Stimulated activated CD8-positive, alpha-beta memory T cell treated with anti-CD3 and anti-CD28 coated beads, Interleukin-15, amount 100 ng/mL, for 4 hours (primary cell): ENCODE results near the gene CDY1B.
"Not testable (repeated sequence)": the region's sequence is repeated elsewhere in the genome, so short reads cannot be mapped to it uniquely, and the experiment has no call there.

Experiments used
- DNase-seq, 2 donors: peaks; one replicate each; pipeline ENCODE4 v3.0.0-alpha.2; 2020; ENCODE audit warnings: low read depth in 2 of 2

The CDY1B gene

GRCh38 chrY:24047919-24048318, at the start of gene CDY1B:
TSS of gene CDY1B (minus strand) at chrY:24048019. CDS start at chrY:24047688, 331 bp downstream.
- DNase-seq, result not testable (repeated sequence)

GRCh38 chrY:24049525-24049924, 1.7 kb upstream of the CDY1B start:
- not testable (repeated sequence) for DNase-seq

GRCh38 chrY:24043209-24043608, 4.6 kb downstream of the CDY1B start:
- DNase-seq, result not testable (repeated sequence)

GRCh38 chrY:24039008-24039718, 8.7 kb downstream of the CDY1B start:
- DNase-seq, result not testable (repeated sequence)

- not testable (repeated sequence) for DNase-seq
Measured at GRCh38 chrY:24026212-24027103, 21.4 kb downstream of the CDY1B start.
